Mesendoderm (in vitro differentiated cells): ENCODE data around the gene MRPL47. TPM values are rescaled to one million over a fixed set of nuclear protein-coding genes. Genes with fewer than 3 reads are reported as not detected.

ENCODE experiments used
- DNase-seq: peaks from one replicate; pipeline ENCODE4 v3.0.0; 2013
- H2AK5ac ChIP-seq: 2 replicates; pipeline ENCODE4 v1.6.1; 2013; ENCODE audit warnings: low read length, inconsistent platforms
- H2BK120ac ChIP-seq: 2 replicates; pipeline ENCODE4 v1.6.1; 2013; ENCODE audit warnings: low read depth, mild to moderate bottlenecking, low read length, moderate library complexity, mixed read lengths
- H2BK15ac ChIP-seq: replicated peaks from 2 replicates; pipeline ENCODE4 v1.6.1; 2013; ENCODE audit warnings: low read depth, mild to moderate bottlenecking, moderate library complexity
- H2BK5ac ChIP-seq: 2 replicates; pipeline ENCODE4 v1.6.1; 2013; ENCODE audit warnings: low read length, inconsistent platforms
- H3K18ac ChIP-seq: 2 replicates; pipeline ENCODE4 v1.6.1; 2013; ENCODE audit warnings: mild to moderate bottlenecking, low read length, mixed read lengths
- H3K23ac ChIP-seq: one replicate; pipeline ENCODE4 v1.6.1; 2013; ENCODE audit warnings: low read length
- H3K27ac ChIP-seq: 2 replicates; pipeline ENCODE4 v1.5.1; 2013; ENCODE audit warnings: low read depth, mild to moderate bottlenecking, inconsistent platforms, low read length, moderate library complexity
- H3K27me3 ChIP-seq: 2 replicates; pipeline ENCODE4 v1.6.1; 2013; ENCODE audit warnings: low read length, control low read depth, mild to moderate bottlenecking, inconsistent platforms; ENCODE audit not compliant: insufficient read depth, poor library complexity
- H3K36me3 ChIP-seq: 2 replicates; pipeline ENCODE4 v1.6.1; 2013; ENCODE audit warnings: low read length, inconsistent platforms; ENCODE audit not compliant: control insufficient read depth, insufficient read depth
- H3K4ac ChIP-seq: one replicate; pipeline ENCODE4 v1.6.1; 2013; ENCODE audit warnings: low read depth, mild to moderate bottlenecking, low read length, moderate library complexity
- H3K4me1 ChIP-seq: 2 replicates; pipeline ENCODE4 v1.6.1; 2013; ENCODE audit warnings: low read depth, low read length, inconsistent platforms; ENCODE audit not compliant: control insufficient read depth
- H3K4me2 ChIP-seq: 2 replicates; pipeline ENCODE4 v1.6.1; 2013; ENCODE audit warnings: low read length
- H3K4me3 ChIP-seq: 2 replicates; pipeline ENCODE4 v1.5.1; 2013; ENCODE audit warnings: mild to moderate bottlenecking, low read length
- H3K56ac ChIP-seq: one replicate; pipeline ENCODE4 v1.6.1; 2013; ENCODE audit warnings: low read length
- H3K79me1 ChIP-seq: 2 replicates; pipeline ENCODE4 v1.6.1; 2013; ENCODE audit warnings: low read length, inconsistent platforms
- H3K79me2 ChIP-seq: 2 replicates; pipeline ENCODE4 v1.6.1; 2013; ENCODE audit warnings: mild to moderate bottlenecking, low read length; ENCODE audit not compliant: control insufficient read depth, insufficient read depth
- H3K9ac ChIP-seq: 2 replicates; pipeline ENCODE4 v1.6.1; 2013; ENCODE audit warnings: low read length, inconsistent platforms
- H4K5ac ChIP-seq: one replicate; pipeline ENCODE4 v1.6.1; 2013; ENCODE audit warnings: low read length
- H4K8ac ChIP-seq: one replicate; pipeline ENCODE4 v1.6.1; 2013; ENCODE audit warnings: low read depth, mild to moderate bottlenecking, control low read depth, low read length, moderate library complexity
- WGBS: extraction: QIAGEN DNeasy Blood & Tissue Kit; methylation state at CpG from one replicate; pipeline ENCODE4 v1.1.7; 2013; ENCODE audit warnings: low lambda C conversion rate, missing lambda C conversion rate; ENCODE audit not compliant: insufficient coverage; ENCODE audit errors: extremely low coverage; 5-methylcytosine and 5-hydroxymethylcytosine counted together
- small RNA-seq: library from polyadenylated mRNA; stranded (forward); fragments of <200 nt; extraction: miRNeasy Mini kit (QIAGEN cat#:217004); gene quantifications from one replicate; pipeline ENCODE3, GENCODE V24; 2013; ENCODE audit not compliant: insufficient read depth

The MRPL47 gene

DNA sequence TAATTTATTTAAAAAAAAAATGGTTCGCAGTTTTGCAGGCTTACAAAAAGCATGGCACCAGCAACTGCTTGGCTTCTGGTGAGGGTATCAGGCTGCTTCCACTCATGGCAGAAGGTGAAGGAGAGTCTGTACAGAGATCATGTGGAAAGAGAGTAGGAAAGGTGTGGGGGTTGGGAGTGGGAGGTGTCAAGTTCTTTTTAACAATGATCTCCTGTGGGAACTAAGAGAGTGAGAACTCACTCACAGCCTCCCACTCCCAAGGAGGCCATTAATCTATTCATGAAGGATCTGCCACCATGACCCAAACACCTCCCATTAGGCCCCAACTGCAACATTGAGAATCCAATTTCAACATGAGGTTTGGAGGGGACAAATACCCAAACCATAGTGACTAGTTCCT, 62.8 kb downstream of the MRPL47 start:
- WGBS, result no CpG with 5 or more reads among the region's 1 CpG
- no peak overlapping the region for H3K56ac ChIP-seq
- no peaks in the 10 kb centered on the region for H3K36me3 ChIP-seq
- no peak overlapping the region for H3K4me2 ChIP-seq
- H2BK120ac ChIP-seq, result no peak overlapping the region
- DNase-seq, result no peak
- H3K79me2 ChIP-seq, result no peaks in the 10 kb centered on the region
- no peak overlapping the region for H3K9ac ChIP-seq
- no peak overlapping the region for H4K5ac ChIP-seq
- no peak overlapping the region for H3K23ac ChIP-seq
- H2BK5ac ChIP-seq, result no peak overlapping the region
- no peak overlapping the region for H3K27ac ChIP-seq
- H3K4me1 ChIP-seq, result peaks cover 5% of the 10 kb centered on the region
- no peaks in the 10 kb centered on the region for H3K27me3 ChIP-seq
- H3K18ac ChIP-seq, result no peak overlapping the region
- no peak overlapping the region for H3K4me3 ChIP-seq
- H4K8ac ChIP-seq, result no peak overlapping the region
- no peak overlapping the region for H3K4ac ChIP-seq
- H2BK15ac ChIP-seq, result no peak overlapping the region
- no peak overlapping the region for H2AK5ac ChIP-seq
- no peaks in the 10 kb centered on the region for H3K79me1 ChIP-seq

DNA sequence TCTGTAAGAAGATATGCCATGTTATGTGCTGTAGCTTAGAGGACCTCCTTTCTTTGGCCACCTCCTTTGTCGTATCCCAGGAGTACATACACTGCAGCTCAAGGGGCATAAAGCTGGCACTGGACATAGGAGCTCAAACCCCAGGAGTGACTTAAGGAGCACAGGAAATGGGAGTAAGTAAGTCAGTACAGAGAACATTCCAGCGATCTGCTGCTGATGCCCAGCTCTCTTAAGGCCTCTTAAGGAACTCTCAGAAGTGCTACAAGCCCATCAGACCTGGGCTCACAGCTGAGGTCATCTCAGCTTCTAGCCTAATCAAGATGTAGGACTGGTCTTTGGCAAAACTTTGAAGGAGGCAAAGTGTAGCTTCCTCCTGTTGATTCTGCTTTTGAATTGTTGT, 63.3 kb downstream of the MRPL47 start:
- Histone ChIP-seq H3K4me3 (no peak overlapping the region), H2BK120ac (no peak overlapping the region), H3K9ac (no peak overlapping the region), H3K4me2 (no peak overlapping the region), H3K79me1 (no peaks in the 10 kb centered on the region), H2AK5ac (no peak overlapping the region), H3K18ac (no peak overlapping the region), H2BK15ac (no peak overlapping the region), H3K4ac (no peak overlapping the region), H3K36me3 (no peaks in the 10 kb centered on the region), H3K27me3 (no peaks in the 10 kb centered on the region), H3K79me2 (no peaks in the 10 kb centered on the region), H4K5ac (no peak overlapping the region), H3K27ac (no peak overlapping the region), H2BK5ac (no peak overlapping the region), H4K8ac (no peak overlapping the region), H3K4me1 (peaks cover 5% of the 10 kb centered on the region), H3K23ac (no peak overlapping the region), H3K56ac (no peak overlapping the region)
- no CpG with 5 or more reads among the region's 2 CpGs for WGBS
- DNase-seq, result no peak

Small RNA genes lying within 50 kb of the gene (small RNA-seq; reads per million reads assigned to genes)
- not detected for gene AC090425.1
- gene RF01210, result not detected
